Middle frontal gyrus (tissue), 1 donor: ENCODE measurements around the gene MEDAG.

Source experiments
- DNase-seq: peaks from one replicate; pipeline ENCODE4 v3.0.0-alpha.2; 2015; ENCODE audit warnings: low spot score; ENCODE audit errors: extremely low spot score

The MEDAG gene

GRCh38 chr13:30957258-30957943, 51.3 kb downstream of the MEDAG start:
- no peak for DNase-seq

GRCh38 chr13:30959678-30960077, 53.6 kb downstream of the MEDAG start:
- no peak for DNase-seq

- no peak for DNase-seq
These were observed 57.7 kb downstream of the MEDAG start for GRCh38 chr13:30963791-30964190.

GRCh38 chr13:30965380-30965779, 59.3 kb downstream of the MEDAG start:
- DNase-seq, result no peak

GRCh38 chr13:30966101-30966500, 60.0 kb downstream of the MEDAG start:
- no peak for DNase-seq

- DNase-seq, result no peak
These were observed 62.8 kb downstream of the MEDAG start for GRCh38 chr13:30968846-30969245.

GRCh38 chr13:30971575-30971974, 65.5 kb downstream of the MEDAG start:
- DNase-seq, result no peak

GRCh38 chr13:30972888-30973377, 66.9 kb downstream of the MEDAG start:
- no peak for DNase-seq

- no peak for DNase-seq
These were observed 68.3 kb downstream of the MEDAG start for GRCh38 chr13:30974350-30974749.
